Stomach (tissue), 9 donors: ENCODE results near the gene PIEZO2. TPM values are rescaled to one million over a fixed set of nuclear protein-coding genes. Genes with fewer than 3 reads are reported as not detected.

Experiments used
- DNase-seq, 2 donors: peaks; one replicate each; pipeline versions ENCODE4 v3.0.0 to v3.0.0-alpha.2; 2013 to 2019
- H3K27ac ChIP-seq, 5 donors: fragments of 200-600 bp in 4 of 5; sonication (generic) in 4 of 5; one replicate each; pipeline ENCODE4 v1.5.1; 2013 to 2019; ENCODE audit warnings: mild to moderate bottlenecking in 1 of 5, moderate library complexity in 1 of 5
- H3K27me3 ChIP-seq, 3 donors: fragments of 200-600 bp; sonication (generic); one replicate each; pipeline ENCODE4 v1.5.1; 2017 to 2019; ENCODE audit warnings: mixed run types in 1 of 3
- H3K36me3 ChIP-seq, 4 donors: fragments of 200-600 bp; sonication (generic); 1 replicate in 3 of 4; 2 replicates in 1 of 4; pipeline ENCODE4 v1.5.1; 2016 to 2019
- H3K4me1 ChIP-seq, 4 donors: fragments of 200-600 bp; sonication (generic); one replicate each; pipeline ENCODE4 v1.5.1; 2016 to 2019
- H3K4me3 ChIP-seq, 4 donors: fragments of 200-600 bp; sonication (generic) in 3 of 4; one replicate each; pipeline ENCODE4 v1.5.1; 2016 to 2019; ENCODE audit warnings: mild to moderate bottlenecking in 1 of 4
- H3K9me3 ChIP-seq, 4 donors: fragments of 200-600 bp; sonication (generic); one replicate each; pipeline ENCODE4 v1.5.1; 2016 to 2019
- CTCF ChIP-seq, 7 experiments: fragments of 450-650 bp in 4 of 7; fragments of 200-600 bp in 3 of 7; sonication (generic) in 3 of 7; IDR thresholded peaks; one replicate each; pipeline ENCODE4 v1.5.1; 2016 to 2019; ENCODE audit warnings: antibody characterized with exemption in 7 of 7, control low read depth in 2 of 7, mild to moderate bottlenecking in 1 of 7
- EP300 ChIP-seq: sonication (generic); formaldehyde crosslinking; IDR thresholded peaks from one replicate; pipeline ENCODE4 v1.6.1; 2017; ENCODE audit warnings: antibody characterized with exemption
- POLR2A ChIP-seq, 4 donors: fragments of 450-650 bp; IDR thresholded peaks; one replicate each; pipeline ENCODE4 v1.6.1; 2016; ENCODE audit warnings: antibody characterized with exemption in 4 of 4, control low read depth in 2 of 4, mild to moderate bottlenecking in 1 of 4, moderate library complexity in 1 of 4
- POLR2AphosphoS5 ChIP-seq, 3 donors: sonication (generic); formaldehyde crosslinking; IDR thresholded peaks; one replicate each; pipeline ENCODE4 v1.6.1; 2016; ENCODE audit warnings: antibody characterized with exemption in 3 of 3
- WGBS, 5 donors: extraction: QIAGEN DNeasy Blood & Tissue Kit in 3 of 5; methylation state at CpG; one replicate each; pipeline versions ENCODE4 v1.1.5 to v1.1.7; 2013 to 2018; 5-methylcytosine and 5-hydroxymethylcytosine counted together
- intact Hi-C: fragments of 100-400 bp; cut with DNase I; formaldehyde crosslinking; loops from one replicate; pipeline ENCODE4 v1.15.1; 2023; ENCODE audit warnings: low total_unique reads
- polyA plus RNA-seq, 3 donors: library from polyadenylated mRNA; stranded (reverse); fragments of 200-250 nt; gene quantifications; one replicate each; pipeline ENCODE4 v1.2.3, GENCODE V29; 2013
- total RNA-seq, 5 donors: library from RNA; depleted of rRNA; stranded (reverse); fragments of >200 nt; gene quantifications; one replicate each; pipeline versions ENCODE4 v1.1.0 to v1.2.3, GENCODE V29; 2014 to 2016
- donor health status: healthy with polysubstance abuse.
- donor health status: Bipolar disorder and iron deficiency.
- donor health status: healthy.

Gene PIEZO2
- total and polyA plus RNA-seq, 8 donors: 0.30 to 45.3 (median 2.5) TPM

GRCh38 chr18:11040823-11041656 lies 108.3 kb downstream of the PIEZO2 start:
- no peak overlapping the region for H3K27ac ChIP-seq
- peaks cover 0 to 4% (median 0%) of the 10 kb centered on the region in 3 donors for H3K27me3 ChIP-seq
- intact Hi-C loops: loop anchor here (5.0 kb wide), 1 partner anchor 189 kb away; no protein-coding TSS in a partner anchor
- DNase-seq: peak in 1 of 2 donors; percentile 80
- no peak for TF ChIP-seq POLR2A (IDR thresholded peaks at IDR 0.05)
- peak in 5 of 7 experiments; percentile 42 to 68 (median 47) for TF ChIP-seq CTCF (IDR thresholded peaks at IDR 0.05)
- no peak for TF ChIP-seq POLR2AphosphoS5 (IDR thresholded peaks at IDR 0.05)
- TF ChIP-seq EP300: no peak
- H3K9me3 ChIP-seq: no peaks in the 10 kb centered on the region
- WGBS, 5 donors: 23 to 30% (median 27%) methylated on average over 7 of the region's 7 CpGs
- no peak overlapping the region for H3K4me3 ChIP-seq
- no peaks in the 10 kb centered on the region for H3K4me1 ChIP-seq
- H3K36me3 ChIP-seq: no peaks in the 10 kb centered on the region

GRCh38 chr18:11040359-11040758 lies 109.0 kb downstream of the PIEZO2 start:
- no peak for DNase-seq
- H3K27ac ChIP-seq: no peak overlapping the region
- peaks cover 0 to 4% (median 0%) of the 10 kb centered on the region in 3 donors for H3K27me3 ChIP-seq
- H3K4me1 ChIP-seq: peaks cover 0 to 4% (median 0%) of the 10 kb centered on the region in 4 donors
- TF ChIP-seq POLR2A (IDR thresholded peaks at IDR 0.05) (no peak), POLR2AphosphoS5 (IDR thresholded peaks at IDR 0.05) (no peak), CTCF (IDR thresholded peaks at IDR 0.05) (no peak), EP300 (no peak)
- no peaks in the 10 kb centered on the region for H3K9me3 ChIP-seq
- intact Hi-C loops: loop anchor here (5.0 kb wide), 1 partner anchor 188 kb away; no protein-coding TSS in a partner anchor
- H3K4me3 ChIP-seq: no peak overlapping the region
- H3K36me3 ChIP-seq: no peaks in the 10 kb centered on the region
- WGBS, 5 donors: 53 to 67% (median 60%) methylated on average over 4 of the region's 4 CpGs

- H3K27ac ChIP-seq: no peak overlapping the region
- no peaks in the 10 kb centered on the region for H3K9me3 ChIP-seq
- H3K36me3 ChIP-seq: no peaks in the 10 kb centered on the region
- H3K4me1 ChIP-seq: peaks cover 0 to 9% (median 4%) of the 10 kb centered on the region in 4 donors
- intact Hi-C loops: no loop called here
- peaks cover 0 to 4% (median 0%) of the 10 kb centered on the region in 3 donors for H3K27me3 ChIP-seq
- 41 to 54% (median 52%) methylated on average over 3 of the region's 3 CpGs for WGBS, 5 donors
- DNase-seq: no peak
- TF ChIP-seq POLR2A (IDR thresholded peaks at IDR 0.05) (no peak), POLR2AphosphoS5 (IDR thresholded peaks at IDR 0.05) (peak in 1 of 3 donors; percentile 21)
- H3K4me3 ChIP-seq: no peak overlapping the region
Observed at GRCh38 chr18:11037533-11038240, 111.7 kb downstream of the PIEZO2 start.

- H3K27me3 ChIP-seq: no peaks in the 10 kb centered on the region
- 62 to 77% (median 70%) methylated on average over 3 of the region's 3 CpGs for WGBS, 5 donors
- H3K4me3 ChIP-seq: no peak overlapping the region
- TF ChIP-seq POLR2A (IDR thresholded peaks at IDR 0.05): no peak
- no peak for TF ChIP-seq EP300
- no peak for TF ChIP-seq CTCF (IDR thresholded peaks at IDR 0.05)
- TF ChIP-seq POLR2AphosphoS5 (IDR thresholded peaks at IDR 0.05): no peak
- intact Hi-C loops: no loop called here
- no peak overlapping the region for H3K27ac ChIP-seq
- H3K4me1 ChIP-seq: peaks cover 0 to 9% (median 4%) of the 10 kb centered on the region in 4 donors
- H3K9me3 ChIP-seq: no peaks in the 10 kb centered on the region
- DNase-seq: no peak
- H3K36me3 ChIP-seq: no peaks in the 10 kb centered on the region
Observed at GRCh38 chr18:11035814-11036495, 113.4 kb downstream of the PIEZO2 start.
